A549 (cell line): ENCODE data around the gene PDSS1. TPM values are rescaled to one million over a fixed set of nuclear protein-coding genes. Genes with fewer than 3 reads are reported as not detected.

Experiments
- ATAC-seq, 2 experiments: fragments of 200-7000 bp in 1 of 2; fragments of >200 bp in 1 of 2; cut with Nextera tagmentation in 1 of 2; cut with Tn5 transposase in 1 of 2; 3 replicates each; pipeline versions ENCODE4 v1.8.0 to v1.9.1; 2018 to 2020; ENCODE audit warnings: mild to moderate bottlenecking in 1 of 2, moderate library complexity in 1 of 2
- CTCF ChIA-PET: fragments of 300-600 bp; sonication (Branson Sonifier 250); formaldehyde crosslinking; extraction: SDS; loops from one replicate; lab custom pipeline; 2021; ENCODE audit warnings: antibody characterized with exemption, inconsistent platforms; lab: Yijun Ruan, JAX
- POLR2A ChIA-PET: fragments of 350-600 bp; formaldehyde crosslinking; extraction: SDS; loops from one replicate; lab custom pipeline; 2021; ENCODE audit warnings: antibody characterized with exemption, inconsistent platforms; lab: Yijun Ruan, JAX
- DNase-seq, 2 experiments: peaks; one replicate each; pipeline versions ENCODE4 v3.0.0 to v3.0.0-alpha.2; 2011 to 2016; ENCODE audit warnings: low read depth in 1 of 2, low spot score in 1 of 2
- FAIRE-seq: peaks from 2 replicates; lab custom pipeline; 2011; peaks lifted over from hg19 to GRCh38; lab: Jason Lieb, UNC
- H3K27ac ChIP-seq, 2 experiments: fragments of >200 bp; sonication (Bioruptor Twin); formaldehyde crosslinking; 3 replicates each; pipeline ENCODE4 v1.5.1; 2016 to 2017
- H3K4me1 ChIP-seq: fragments of >200 bp; sonication (Bioruptor Twin); formaldehyde crosslinking; 3 replicates; pipeline ENCODE4 v1.6.1; 2016
- H3K4me2 ChIP-seq: fragments of >200 bp; sonication (Bioruptor Twin); formaldehyde crosslinking; 3 replicates; pipeline ENCODE4 v1.6.1; 2016
- H3K4me3 ChIP-seq: fragments of >200 bp; sonication (Bioruptor Twin); formaldehyde crosslinking; 3 replicates; pipeline ENCODE4 v1.5.1; 2016
- H3K9me3 ChIP-seq: fragments of >200 bp; sonication (Bioruptor Twin); formaldehyde crosslinking; 3 replicates; pipeline ENCODE4 v1.6.1; 2016
- BCL3 ChIP-seq: fragments of >200 bp; sonication (Bioruptor Twin); formaldehyde crosslinking; IDR thresholded peaks from 3 replicates; pipeline ENCODE4 v1.6.1; 2016
- CBX8 ChIP-seq: fragments of 200-600 bp; sonication (generic); IDR thresholded peaks from 2 replicates; pipeline ENCODE4 v1.6.1; 2016
- CHD4 ChIP-seq: fragments of 200-600 bp; sonication (generic); IDR thresholded peaks from 2 replicates; pipeline ENCODE4 v1.6.1; 2016; ENCODE audit warnings: antibody characterized with exemption, mild to moderate bottlenecking, borderline replicate concordance
- CTCF ChIP-seq: fragments of >200 bp; sonication (Bioruptor Twin); formaldehyde crosslinking; IDR thresholded peaks from 3 replicates; pipeline ENCODE4 v1.5.1; 2016
- EHMT2 ChIP-seq: fragments of 200-600 bp; sonication (generic); IDR thresholded peaks from 2 replicates; pipeline ENCODE4 v1.6.1; 2016; ENCODE audit warnings: antibody characterized with exemption, low read depth, mild to moderate bottlenecking, moderate library complexity
- ESRRA ChIP-seq: fragments of 150-350 bp; IDR thresholded peaks from 2 replicates; pipeline ENCODE4 v1.6.1; 2014; ENCODE audit warnings: mild to moderate bottlenecking, low read length, borderline replicate concordance
- FOSL2 ChIP-seq, 2 experiments: fragments of 450-650 bp in 1 of 2; fragments of >200 bp in 1 of 2; sonication (Bioruptor Twin) in 1 of 2; formaldehyde crosslinking; IDR thresholded peaks; 2 replicates each; pipeline versions ENCODE4 v1.5.0 to v1.6.1; 2016 to 2020; ENCODE audit warnings: mild to moderate bottlenecking in 1 of 2, moderate library complexity in 1 of 2
- FOXS1 ChIP-seq: fragments of 250-450 bp; sonication (Bioruptor Pico); IDR thresholded peaks from 2 replicates; pipeline ENCODE4 v1.5.0; 2020; ENCODE audit warnings: mild to moderate bottlenecking, moderate library complexity
- HOXA7 ChIP-seq: fragments of 250-450 bp; sonication (Bioruptor Pico); IDR thresholded peaks from 2 replicates; pipeline ENCODE4 v1.5.0; 2020; ENCODE audit warnings: mild to moderate bottlenecking, moderate library complexity
- JUN ChIP-seq, 2 experiments: fragments of >200 bp; sonication (Bioruptor Twin); formaldehyde crosslinking; IDR thresholded peaks; 2 replicates in 1 of 2; 3 replicates in 1 of 2; pipeline ENCODE4 v1.6.1; 2016 to 2017
- KDM5A ChIP-seq: fragments of 200-600 bp; sonication (generic); IDR thresholded peaks from 2 replicates; pipeline ENCODE4 v1.6.1; 2016; ENCODE audit warnings: antibody characterized with exemption, mild to moderate bottlenecking
- MAFK ChIP-seq: fragments of 450-650 bp; IDR thresholded peaks from 2 replicates; pipeline ENCODE4 v1.6.1; 2014; ENCODE audit not compliant: partially characterized antibody
- MAX ChIP-seq: IDR thresholded peaks from 2 replicates; pipeline ENCODE4 v1.6.1; 2012
- MAZ ChIP-seq: fragments of 150-350 bp; IDR thresholded peaks from 2 replicates; pipeline ENCODE4 v1.6.1; 2014; ENCODE audit warnings: antibody characterized with exemption, low read depth, low read length, borderline replicate concordance
- MYC ChIP-seq: IDR thresholded peaks from 2 replicates; pipeline ENCODE4 v1.6.1; 2012; ENCODE audit warnings: mild to moderate bottlenecking, inconsistent platforms, low read length, improper control_type of control experiment, borderline replicate concordance
- PBX3 ChIP-seq: IDR thresholded peaks from 2 replicates; pipeline ENCODE4 v1.6.1; 2012
- POLR2AphosphoS2 ChIP-seq: conservative IDR thresholded peaks from 2 replicates; pipeline ENCODE4 v1.6.1; 2012; ENCODE audit warnings: low read length, improper control_type of control experiment, inconsistent platforms
- RNF2 ChIP-seq: fragments of 200-600 bp; sonication (generic); IDR thresholded peaks from 2 replicates; pipeline ENCODE4 v1.6.1; 2016; ENCODE audit warnings: low read depth, mild to moderate bottlenecking, antibody characterized with exemption, moderate library complexity, borderline replicate concordance
- SMC3 ChIP-seq: fragments of >200 bp; sonication (Bioruptor Twin); formaldehyde crosslinking; IDR thresholded peaks from 3 replicates; pipeline ENCODE4 v1.6.1; 2018; ENCODE audit warnings: inconsistent platforms
- SREBF2 ChIP-seq: fragments of 450-650 bp; IDR thresholded peaks from 2 replicates; pipeline ENCODE4 v1.6.1; 2014; ENCODE audit warnings: mild to moderate bottlenecking, moderate library complexity
- TFCP2L1 ChIP-seq: fragments of 250-450 bp; sonication (Bioruptor Pico); IDR thresholded peaks from 2 replicates; pipeline ENCODE4 v1.5.0; 2021; ENCODE audit warnings: mild to moderate bottlenecking
- ZFP36 ChIP-seq: fragments of 450-650 bp; IDR thresholded peaks from 2 replicates; pipeline ENCODE4 v1.6.1; 2014; ENCODE audit warnings: borderline replicate concordance; ENCODE audit not compliant: partially characterized antibody
- ZNF302 ChIP-seq: fragments of 250-450 bp; sonication (Bioruptor Pico); IDR thresholded peaks from 2 replicates; pipeline ENCODE4 v1.9.0; 2021; ENCODE audit warnings: inconsistent platforms, mild to moderate bottlenecking, moderate library complexity
- WGBS: methylation state at CpG from one replicate; pipeline ENCODE4 v1.1.6; 2017; ENCODE audit errors: missing lambda C conversion rate; 5-methylcytosine and 5-hydroxymethylcytosine counted together
- polyA plus RNA-seq, 4 experiments: library from polyadenylated mRNA; depleted of rRNA in 3 of 4; stranded (reverse); fragments of >200 nt; fragmentation: RNase III in 1 of 4; extraction: RNeasy Plus Mini Kit Qiagen cat#74134 plus additional on column Dnase treatment in 1 of 4; gene quantifications; 2 replicates in 3 of 4; 3 replicates in 1 of 4; pipeline ENCODE4 v1.2.3, GENCODE V29; 2011 to 2017

PDSS1 gene
- polyA plus RNA-seq, 2 of the 4 experiments (the other 2 are of a cell fraction) = 14.9 to 24.8 TPM

GRCh38 chr10:26717476-26717875, 20.0 kb downstream of the PDSS1 start (continued):
- TF ChIP-seq FOXS1 = no peak

- no peak for DNase-seq
- H3K4me2 ChIP-seq = no peak overlapping the region
- ChIA-PET CTCF (interaction anchor here (1.0 kb wide), 1 partner anchor 161 kb away, joined by 3 read pairs; no protein-coding TSS in a partner anchor), POLR2A (no interaction called here)
- no peaks in the 10 kb centered on the region for H3K4me1 ChIP-seq
- no peak overlapping the region for H3K4me3 ChIP-seq
- ATAC-seq = no peak
- no peaks in the 10 kb centered on the region for H3K9me3 ChIP-seq
- H3K27ac ChIP-seq = no peak overlapping the region
- no peak for FAIRE-seq
- WGBS = 93% methylated on average over 7 of the region's 7 CpGs
- TF ChIP-seq CTCF = no peak
- TF ChIP-seq ZFP36 = no peak
Measured at GRCh38 chr10:26721561-26721960, 24.1 kb downstream of the PDSS1 start.

- no peaks in the 10 kb centered on the region for H3K4me1 ChIP-seq
- FAIRE-seq = no peak
- CTCF ChIA-PET = interaction anchor here (1.0 to 4.6 kb wide), 3 partner anchors 12 to 159 kb away, joined by 3 to 27 read pairs (median 21); no protein-coding TSS in a partner anchor
- no peak overlapping the region for H3K4me2 ChIP-seq
- H3K4me3 ChIP-seq = no peak overlapping the region
- DNase-seq = no peak
- POLR2A ChIA-PET = no interaction called here
- no peaks in the 10 kb centered on the region for H3K9me3 ChIP-seq
- no peak for ATAC-seq
- TF ChIP-seq PBX3 = no peak
- no peak for TF ChIP-seq FOSL2 (IDR thresholded peaks at IDR 0.05)
- TF ChIP-seq FOSL2 (CRISPR knock-in tag; IDR thresholded peaks at IDR 0.05) = no peak
- no peak for TF ChIP-seq POLR2AphosphoS2
- no peak for TF ChIP-seq CBX8
- TF ChIP-seq TFCP2L1 (CRISPR knock-in tag) = no peak
- TF ChIP-seq RNF2 = no peak
- TF ChIP-seq HOXA7 (CRISPR knock-in tag) = no peak
- TF ChIP-seq CHD4 = no peak
- H3K27ac ChIP-seq = no peak overlapping the region
- WGBS = 94% methylated on average over 4 of the region's 4 CpGs
Measured at GRCh38 chr10:26723016-26723415, 25.5 kb downstream of the PDSS1 start.

GRCh38 chr10:26725837-26726727, 28.6 kb downstream of the PDSS1 start:
- CTCF ChIA-PET = interaction anchor here (0.6 to 6.7 kb wide), 53 partner anchors 10 to 1613 kb away, joined by 3 to 160 read pairs (median 4); partner anchors contain the start of gene ABI1
- POLR2A ChIA-PET = interaction anchor here (1.1 to 1.6 kb wide), 2 partner anchors 135 to 155 kb away, joined by 4 to 8 read pairs; no protein-coding TSS in a partner anchor
- DNase-seq = peak; percentile 18 to 63
- Histone ChIP-seq H3K4me2 (no peak overlapping the region), H3K27ac (no peak overlapping the region), H3K4me3 (no peak overlapping the region), H3K4me1 (0 out of 3 replicates have a peak, but pooled peaks cover 5% of the 10 kb centered on the region), H3K9me3 (no peaks in the 10 kb centered on the region)
- FAIRE-seq = peak; percentile 54
- 68% methylated on average over 8 of the region's 8 CpGs for WGBS
- ATAC-seq = peak; percentile 89; a peak in 5 of 6 replicates
- TF ChIP-seq MYC = no peak
- no peak for TF ChIP-seq JUN (IDR thresholded peaks at IDR 0.05)
- no peak for TF ChIP-seq MAZ
- no peak for TF ChIP-seq BCL3
- TF ChIP-seq SMC3 = peak; percentile 86
- TF ChIP-seq ZNF302 (CRISPR knock-in tag) = no peak
- no peak for TF ChIP-seq KDM5A
- no peak for TF ChIP-seq MAX
- TF ChIP-seq MAFK = peak; percentile 48
- TF ChIP-seq CTCF = peak; percentile 93
- no peak for TF ChIP-seq ESRRA
- no peak for TF ChIP-seq CBX8
- TF ChIP-seq SREBF2 = no peak
- TF ChIP-seq FOXS1 = no peak
- no peak for TF ChIP-seq FOSL2 (IDR thresholded peaks at IDR 0.05)
- TF ChIP-seq FOSL2 (CRISPR knock-in tag; IDR thresholded peaks at IDR 0.05) = no peak
- no peak for TF ChIP-seq EHMT2
